NT2/D1 (cell line): Measurements from ENCODE around the gene APP.

Experiments used
- SUZ12 ChIP-seq: IDR thresholded peaks from 2 replicates; pipeline ENCODE4 v1.6.1; 2011; ENCODE audit not compliant: insufficient read length, insufficient read depth; ENCODE audit errors: extremely low read depth
- YY1 ChIP-seq: IDR thresholded peaks from 2 replicates; pipeline ENCODE4 v1.6.1; 2011; ENCODE audit not compliant: insufficient read length, insufficient read depth
- ZNF274 ChIP-seq: IDR thresholded peaks from 2 replicates; pipeline ENCODE4 v1.6.1; 2011; ENCODE audit warnings: mild to moderate bottlenecking, low read depth, low read length

GRCh38 chr21:26165331-26165730 is 5.2 kb downstream of the APP start:
- TF ChIP-seq YY1 (no peak), ZNF274 (no peak), SUZ12 (no peak)
